SK-N-SH (cell line): ENCODE measurements around the gene NFX1. TPM values are rescaled to one million over a fixed set of nuclear protein-coding genes. Genes with fewer than 3 reads are reported as not detected.

Experiments
- CTCF ChIA-PET: fragments of 300-600, 350-600 bp; formaldehyde crosslinking; extraction: SDS; loops from one replicate; lab custom pipeline; 2021; lab: Yijun Ruan, JAX
- POLR2A ChIA-PET: fragments of 350-600 bp; sonication (Branson Sonifier 250); formaldehyde crosslinking; extraction: SDS; loops from one replicate; lab custom pipeline; 2020; ENCODE audit warnings: antibody characterized with exemption, inconsistent platforms; lab: Yijun Ruan, JAX
- DNase-seq: peaks from one replicate; pipeline ENCODE4 v3.0.0; 2012
- H2AFZ ChIP-seq: fragments of 200-600 bp; sonication (generic); 2 replicates; pipeline ENCODE4 v1.8.1; 2016; ENCODE audit warnings: antibody characterized with exemption, mild to moderate bottlenecking, low read depth
- H3F3A ChIP-seq: fragments of 200-600 bp; sonication (generic); replicated peaks from 2 replicates; pipeline ENCODE3; 2016; ENCODE audit warnings: antibody characterized with exemption, mild to moderate bottlenecking; ENCODE audit not compliant: insufficient read depth
- H3K27ac ChIP-seq, 2 experiments: fragments of 200-500 bp in 1 of 2; fragments of 200-600 bp in 1 of 2; sonication (Bioruptor generic) in 1 of 2; sonication (generic), shearing (Covaris generic) in 1 of 2; 2 replicates each; pipeline versions ENCODE4 v1.5.1 to v1.6.1; 2014 to 2016; ENCODE audit warnings: low read depth in 2 of 2, inconsistent platforms in 1 of 2, low read length in 1 of 2, mild to moderate bottlenecking in 1 of 2, mixed read lengths in 1 of 2
- H3K27me3 ChIP-seq: fragments of 200-600 bp; sonication (generic), shearing (Covaris generic); 2 replicates; pipeline ENCODE4 v1.6.1; 2016; ENCODE audit warnings: mixed run types; ENCODE audit not compliant: insufficient read depth
- H3K36me3 ChIP-seq, 2 experiments: fragments of 200-500 bp in 1 of 2; fragments of 200-600 bp in 1 of 2; sonication (Bioruptor generic) in 1 of 2; sonication (generic) in 1 of 2; replicated peaks in 1 of 2; 2 replicates each; pipeline versions ENCODE3 to v1.5.1; 2014 to 2016; ENCODE audit warnings: low read length in 1 of 2, mild to moderate bottlenecking in 1 of 2; ENCODE audit not compliant: insufficient read depth in 2 of 2, control insufficient read depth in 1 of 2
- H3K4me1 ChIP-seq, 2 experiments: fragments of 200-500 bp in 1 of 2; fragments of 200-600 bp in 1 of 2; sonication (Bioruptor generic) in 1 of 2; sonication (generic), shearing (Covaris generic) in 1 of 2; 2 replicates each; pipeline versions ENCODE4 v1.5.1 to v1.6.1; 2014 to 2016; ENCODE audit warnings: low read depth in 1 of 2, low read length in 1 of 2, mixed run types in 1 of 2; ENCODE audit not compliant: insufficient read depth in 2 of 2, control insufficient read depth in 1 of 2
- H3K4me2 ChIP-seq: fragments of 200-600 bp; sonication (generic), shearing (Covaris generic); 2 replicates; pipeline ENCODE4 v1.6.1; 2017; ENCODE audit warnings: mixed run types
- H3K4me3 ChIP-seq, 2 experiments: fragments of 200-500 bp in 1 of 2; fragments of 200-600 bp in 1 of 2; sonication (Bioruptor generic) in 1 of 2; sonication (generic), shearing (Covaris generic) in 1 of 2; 2 replicates each; pipeline versions ENCODE4 v1.5.1 to v1.8.1; 2014 to 2016; ENCODE audit warnings: low read depth in 2 of 2, inconsistent platforms in 1 of 2, low read length in 1 of 2, mild to moderate bottlenecking in 1 of 2, mixed read lengths in 1 of 2, moderate library complexity in 1 of 2
- H3K79me2 ChIP-seq: fragments of 200-600 bp; sonication (generic); 2 replicates; pipeline ENCODE4 v1.8.1; 2017; ENCODE audit warnings: mild to moderate bottlenecking; ENCODE audit not compliant: insufficient read depth
- H3K9ac ChIP-seq: fragments of 200-600 bp; sonication (generic); 2 replicates; pipeline ENCODE4 v1.6.1; 2017; ENCODE audit warnings: mixed run types
- H3K9me2 ChIP-seq: fragments of 200-600 bp; sonication (generic); 2 replicates; pipeline ENCODE4 v1.6.1; 2017; ENCODE audit warnings: mixed run types
- H3K9me3 ChIP-seq: fragments of 200-600 bp; sonication (generic); 2 replicates; pipeline ENCODE4 v1.6.1; 2017; ENCODE audit warnings: mixed run types, mild to moderate bottlenecking, moderate library complexity
- H4K20me1 ChIP-seq: fragments of 200-600 bp; sonication (generic); 2 replicates; pipeline ENCODE4 v1.6.1; 2017; ENCODE audit warnings: mild to moderate bottlenecking, mixed run types; ENCODE audit not compliant: insufficient read depth
- CHD2 ChIP-seq: fragments of 150-350 bp; IDR thresholded peaks from 2 replicates; pipeline ENCODE4 v1.6.1; 2018; ENCODE audit warnings: low read length; ENCODE audit not compliant: partially characterized antibody
- ELF1 ChIP-seq: IDR thresholded peaks from 2 replicates; pipeline ENCODE4 v1.4.0; 2012
- FOXM1 ChIP-seq: IDR thresholded peaks from 2 replicates; pipeline ENCODE4 v1.4.0; 2012; ENCODE audit warnings: low read depth, mild to moderate bottlenecking
- MXI1 ChIP-seq: IDR thresholded peaks from 2 replicates; pipeline ENCODE4 v1.6.1; 2012; ENCODE audit warnings: mild to moderate bottlenecking, low read depth, low read length, improper control_type of control experiment
- POLR2AphosphoS5 ChIP-seq: IDR thresholded peaks from 2 replicates; pipeline ENCODE4 v1.6.1; 2012; ENCODE audit warnings: low read depth, low read length
- RAD21 ChIP-seq: IDR thresholded peaks from 2 replicates; pipeline ENCODE4 v1.6.1; 2012; ENCODE audit warnings: mild to moderate bottlenecking, low read length
- REST ChIP-seq: IDR thresholded peaks from 2 replicates; pipeline ENCODE4 v1.6.1; 2012; ENCODE audit warnings: mild to moderate bottlenecking, low read depth, low read length, moderate library complexity
- RXRA ChIP-seq: IDR thresholded peaks from 2 replicates; pipeline ENCODE4 v1.4.0; 2012; ENCODE audit warnings: low read depth, mild to moderate bottlenecking, borderline replicate concordance
- SMC3 ChIP-seq: IDR thresholded peaks from 2 replicates; pipeline ENCODE4 v1.6.1; 2012; ENCODE audit warnings: low read depth, low read length, improper control_type of control experiment
- TCF12 ChIP-seq: IDR thresholded peaks from 2 replicates; pipeline ENCODE4 v1.4.0; 2012
- TEAD4 ChIP-seq: IDR thresholded peaks from 2 replicates; pipeline ENCODE4 v1.4.0; 2012; ENCODE audit warnings: mild to moderate bottlenecking, borderline replicate concordance; ENCODE audit not compliant: insufficient read depth
- USF1 ChIP-seq: IDR thresholded peaks from 2 replicates; pipeline ENCODE4 v1.4.0; 2012; ENCODE audit warnings: low read depth, borderline replicate concordance
- WGBS: methylation state at CpG from one replicate; pipeline ENCODE4 v1.1.6; 2017; ENCODE audit warnings: low lambda C conversion rate; 5-methylcytosine and 5-hydroxymethylcytosine counted together
- polyA plus RNA-seq, 3 experiments: library from polyadenylated mRNA; depleted of rRNA; stranded (reverse); fragments of >200 nt; gene quantifications; 2 replicates each; pipeline ENCODE4 v1.2.3, GENCODE V29; 2012
- TF ChIP-seq, protein P1 (sequence below): fragments of 200-600 bp; sonication (generic); IDR thresholded peaks from 2 replicates; pipeline ENCODE4 v1.6.1; 2017; ENCODE audit warnings: antibody characterized with exemption, mild to moderate bottlenecking, moderate library complexity
- TF ChIP-seq, protein P2 (sequence below): IDR thresholded peaks from 2 replicates; pipeline ENCODE4; 2012
- TF ChIP-seq, protein P3 (sequence below): fragments of 150-350 bp; IDR thresholded peaks from 2 replicates; pipeline ENCODE4 v1.6.1; 2016; ENCODE audit warnings: mild to moderate bottlenecking, low read depth, low read length

Gene NFX1
- polyA plus RNA-seq, 1 of the 3 experiments (the other 2 are of a cell fraction): 19.6 TPM

DNA sequence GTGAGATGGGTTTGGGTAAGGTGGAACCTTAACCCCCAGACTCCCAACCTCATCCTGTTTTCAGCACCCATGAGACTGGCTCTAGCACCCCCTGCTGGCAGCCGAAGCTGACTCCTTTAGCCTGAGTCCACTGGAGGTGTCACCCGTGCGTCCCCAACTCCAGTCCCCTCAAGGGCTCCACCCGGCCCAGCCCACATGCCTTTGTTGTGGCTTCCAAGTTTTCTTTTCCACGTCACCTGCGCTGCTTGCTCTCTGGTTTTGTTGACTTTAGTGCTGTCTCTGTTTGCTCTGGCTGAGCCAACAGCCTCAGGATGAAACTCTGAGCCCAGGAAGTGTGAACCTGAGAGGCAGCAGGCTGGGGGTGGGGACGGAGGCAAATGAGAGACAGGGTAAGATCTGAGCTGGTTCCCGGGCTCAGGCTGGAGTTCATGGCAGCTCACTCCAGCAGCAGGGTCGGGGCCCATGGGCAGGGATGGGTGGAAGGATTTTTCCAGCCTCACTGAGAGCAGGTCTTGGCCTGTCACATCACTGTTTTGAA lies 125.3 kb downstream of the NFX1 start:
- H3K4me3 ChIP-seq: no peak overlapping the region
- no peaks in the 10 kb centered on the region for H3K9me3 ChIP-seq
- 42% methylated on average over 8 of the region's 9 CpGs for WGBS
- H3K79me2 ChIP-seq: no peaks in the 10 kb centered on the region
- H3K9me2 ChIP-seq: no peaks in the 10 kb centered on the region
- no peaks in the 10 kb centered on the region for H3K36me3 ChIP-seq
- H3F3A ChIP-seq: no peaks in the 10 kb centered on the region
- no peaks in the 10 kb centered on the region for H3K4me1 ChIP-seq
- DNase-seq: peak; percentile 76
- no peak overlapping the region for H3K4me2 ChIP-seq
- no peak overlapping the region for H3K27ac ChIP-seq
- CTCF ChIA-PET: interaction anchor here (0.6 to 7.7 kb wide), 18 partner anchors 11 to 132 kb away, joined by 3 to 52 read pairs (median 6); no protein-coding TSS in a partner anchor
- no peaks in the 10 kb centered on the region for H3K27me3 ChIP-seq
- no peak overlapping the region for H2AFZ ChIP-seq
- H4K20me1 ChIP-seq: no peaks in the 10 kb centered on the region
- TF ChIP-seq RXRA (no peak), RAD21 (peak; percentile 54), SMC3 (peak; percentile 49)
- TF ChIP-seq, protein P1, sequence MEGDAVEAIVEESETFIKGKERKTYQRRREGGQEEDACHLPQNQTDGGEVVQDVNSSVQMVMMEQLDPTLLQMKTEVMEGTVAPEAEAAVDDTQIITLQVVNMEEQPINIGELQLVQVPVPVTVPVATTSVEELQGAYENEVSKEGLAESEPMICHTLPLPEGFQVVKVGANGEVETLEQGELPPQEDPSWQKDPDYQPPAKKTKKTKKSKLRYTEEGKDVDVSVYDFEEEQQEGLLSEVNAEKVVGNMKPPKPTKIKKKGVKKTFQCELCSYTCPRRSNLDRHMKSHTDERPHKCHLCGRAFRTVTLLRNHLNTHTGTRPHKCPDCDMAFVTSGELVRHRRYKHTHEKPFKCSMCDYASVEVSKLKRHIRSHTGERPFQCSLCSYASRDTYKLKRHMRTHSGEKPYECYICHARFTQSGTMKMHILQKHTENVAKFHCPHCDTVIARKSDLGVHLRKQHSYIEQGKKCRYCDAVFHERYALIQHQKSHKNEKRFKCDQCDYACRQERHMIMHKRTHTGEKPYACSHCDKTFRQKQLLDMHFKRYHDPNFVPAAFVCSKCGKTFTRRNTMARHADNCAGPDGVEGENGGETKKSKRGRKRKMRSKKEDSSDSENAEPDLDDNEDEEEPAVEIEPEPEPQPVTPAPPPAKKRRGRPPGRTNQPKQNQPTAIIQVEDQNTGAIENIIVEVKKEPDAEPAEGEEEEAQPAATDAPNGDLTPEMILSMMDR: peak; percentile 71
- POLR2A ChIA-PET: no interaction called here
- no peak overlapping the region for H3K9ac ChIP-seq

GRCh38 chr9:33416996-33417395 lies 126.7 kb downstream of the NFX1 start:
- Histone ChIP-seq H3K9me2 (no peaks in the 10 kb centered on the region), H4K20me1 (no peaks in the 10 kb centered on the region), H3K4me2 (no peak overlapping the region), H3K9ac (no peak overlapping the region), H3F3A (no peaks in the 10 kb centered on the region), H3K9me3 (no peaks in the 10 kb centered on the region), H3K27me3 (no peaks in the 10 kb centered on the region), H3K27ac (no peak overlapping the region), H2AFZ (no peak overlapping the region), H3K79me2 (no peaks in the 10 kb centered on the region), H3K36me3 (no peaks in the 10 kb centered on the region), H3K4me1 (no peaks in the 10 kb centered on the region), H3K4me3 (no peak overlapping the region)
- DNase-seq: no peak
- ChIA-PET CTCF (interaction anchor here (0.9 to 7.7 kb wide), 8 partner anchors 12 to 50 kb away, joined by 3 to 52 read pairs (median 4); no protein-coding TSS in a partner anchor), POLR2A (no interaction called here)
- WGBS: 40% methylated on average over 1 of the region's 5 CpGs
- TF ChIP-seq TCF12 (no peak), CHD2 (no peak), REST (no peak), ELF1 (no peak), TEAD4 (no peak), USF1 (no peak), MXI1 (no peak), FOXM1 (no peak), POLR2AphosphoS5 (no peak)
- TF ChIP-seq, protein P2, sequence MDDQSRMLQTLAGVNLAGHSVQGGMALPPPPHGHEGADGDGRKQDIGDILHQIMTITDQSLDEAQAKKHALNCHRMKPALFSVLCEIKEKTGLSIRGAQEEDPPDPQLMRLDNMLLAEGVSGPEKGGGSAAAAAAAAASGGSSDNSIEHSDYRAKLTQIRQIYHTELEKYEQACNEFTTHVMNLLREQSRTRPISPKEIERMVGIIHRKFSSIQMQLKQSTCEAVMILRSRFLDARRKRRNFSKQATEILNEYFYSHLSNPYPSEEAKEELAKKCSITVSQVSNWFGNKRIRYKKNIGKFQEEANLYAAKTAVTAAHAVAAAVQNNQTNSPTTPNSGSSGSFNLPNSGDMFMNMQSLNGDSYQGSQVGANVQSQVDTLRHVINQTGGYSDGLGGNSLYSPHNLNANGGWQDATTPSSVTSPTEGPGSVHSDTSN: no peak
- TF ChIP-seq, protein P3, sequence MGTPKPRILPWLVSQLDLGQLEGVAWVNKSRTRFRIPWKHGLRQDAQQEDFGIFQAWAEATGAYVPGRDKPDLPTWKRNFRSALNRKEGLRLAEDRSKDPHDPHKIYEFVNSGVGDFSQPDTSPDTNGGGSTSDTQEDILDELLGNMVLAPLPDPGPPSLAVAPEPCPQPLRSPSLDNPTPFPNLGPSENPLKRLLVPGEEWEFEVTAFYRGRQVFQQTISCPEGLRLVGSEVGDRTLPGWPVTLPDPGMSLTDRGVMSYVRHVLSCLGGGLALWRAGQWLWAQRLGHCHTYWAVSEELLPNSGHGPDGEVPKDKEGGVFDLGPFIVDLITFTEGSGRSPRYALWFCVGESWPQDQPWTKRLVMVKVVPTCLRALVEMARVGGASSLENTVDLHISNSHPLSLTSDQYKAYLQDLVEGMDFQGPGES: no peak
- TF ChIP-seq, protein P1: no peak
